Esophagus squamous epithelium (tissue), 4 donors: ENCODE measurements around the gene ZNF653.

ENCODE experiments used
- CTCF ChIP-seq, 6 experiments: fragments of 450-650 bp in 4 of 6; fragments of 200-600 bp in 2 of 6; sonication (generic) in 2 of 6; IDR thresholded peaks; one replicate each; pipeline ENCODE4 v1.5.1; 2016 to 2019; ENCODE audit warnings: antibody characterized with exemption in 6 of 6, mild to moderate bottlenecking in 4 of 6, moderate library complexity in 4 of 6
- POLR2A ChIP-seq, 4 donors: fragments of 450-650 bp; IDR thresholded peaks; one replicate each; pipeline ENCODE4 v1.6.1; 2017; ENCODE audit warnings: antibody characterized with exemption in 4 of 4, mild to moderate bottlenecking in 4 of 4, moderate library complexity in 3 of 4

GRCh38 chr19:11451327-11451870 is 54.2 kb downstream of the ZNF653 start:
- TF ChIP-seq POLR2A (IDR thresholded peaks at IDR 0.05) (no peak), CTCF (IDR thresholded peaks at IDR 0.05) (no peak)
